ENCODE measurements around the gene ADAMTS19. TPM values are rescaled to one million over a fixed set of nuclear protein-coding genes. Genes with fewer than 3 reads are reported as not detected.

Gene ADAMTS19
- total and polyA plus RNA-seq, 2 of the 13 experiments (the other 11 are each of a cell fraction or from before 2014, with no cell fraction given), result not detected

- no peak for TF ChIP-seq MLXIP (CRISPR knock-in tag; IDR thresholded peaks at IDR 0.05; ENCODE audit: borderline replicate concordance)
- TF ChIP-seq CEBPG (CRISPR knock-in tag; IDR thresholded peaks at IDR 0.05), result no peak
- no peak for TF ChIP-seq KDM1A (CRISPR knock-in tag; IDR thresholded peaks at IDR 0.05)
- no peak for TF ChIP-seq ZNF550 (CRISPR knock-in tag; IDR thresholded peaks at IDR 0.05; ENCODE audit: borderline replicate concordance)
These were observed 47.4 kb upstream of the ADAMTS19 start (continued) for GRCh38 chr5:129412721-129413120.

GRCh38 chr5:129413570-129413969 lies 46.5 kb upstream of the ADAMTS19 start:
- BruUV-seq (replicated peaks), result no TSS peak
- FAIRE-seq, result no peak
- no peaks in the 10 kb centered on the region for H3K4me1 ChIP-seq (ENCODE audit: insufficient read depth, low read length)
- TF ChIP-seq GMEB2 (CRISPR knock-in tag; IDR thresholded peaks at IDR 0.05; ENCODE audit: low read depth) (no peak), GABPB1 (CRISPR knock-in tag; IDR thresholded peaks at IDR 0.05) (no peak), ZNF614 (CRISPR knock-in tag; IDR thresholded peaks at IDR 0.05; ENCODE audit: borderline replicate concordance) (no peak), HNF1A (IDR thresholded peaks at IDR 0.05; ENCODE audit: low read depth) (no peak), HNF1A (CRISPR knock-in tag; IDR thresholded peaks at IDR 0.05; ENCODE audit: borderline replicate concordance) (no peak)

More at GRCh38 chr5:129413570-129413969, 46.5 kb upstream of the ADAMTS19 start:
- intact Hi-C loops (cut with micrococcal nuclease; ENCODE audit: unreplicated experiment), result no loop called here
- Histone ChIP-seq H3K4me3 (replicated peaks in 1 of 3; ENCODE audit: insufficient read depth in 1 of 3, low read depth in 2 of 3, low read length in 3 of 3) (no peak overlapping the region), H3K36me3 (replicated peaks in 1 of 2; ENCODE audit: control insufficient read depth in 1 of 2, insufficient read depth in 2 of 2, low read length in 2 of 2) (no peaks in the 10 kb centered on the region), H3K9ac (ENCODE audit: insufficient read depth, low read depth, low read length) (no peak overlapping the region), H3K4me2 (ENCODE audit: low read depth, low read length) (no peak overlapping the region), H3K9me3 (ENCODE audit: low read length) (0 out of 2 replicates have a peak, but pooled peaks cover 4% of the 10 kb centered on the region), H3K27me3 (ENCODE audit: control insufficient read depth in 1 of 2, insufficient read depth in 2 of 2, low read length in 2 of 2) (no peaks in the 10 kb centered on the region), H3K79me2 (ENCODE audit: insufficient read depth, low read length) (no peaks in the 10 kb centered on the region), H2AFZ (ENCODE audit: low read length) (no peak overlapping the region), H3K27ac (ENCODE audit: extremely low read length, insufficient read depth, low read length) (no peak overlapping the region), H4K20me1 (ENCODE audit: insufficient read depth, low read length) (no peaks in the 10 kb centered on the region)
- CTCF ChIA-PET (ENCODE audit: low intra/inter-chr PET ratio, low total read pairs), result no interaction called here
- POLR2A ChIA-PET, result no interaction called here
- DNase-seq (ENCODE audit: low spot score) (no peak), ATAC-seq (no peak)
- WGBS (ENCODE audit: low lambda C conversion rate), result 0% methylated on average over 2 of the region's 2 CpGs
- in situ Hi-C loops (cut with HindIII; ENCODE audit: extremely low pct_ligation_motif_present, low pct_unique_long_range_greater_than_20kb), result no loop called here

Data from HepG2 (cell line).